AG04449 (cell line): ENCODE data around the gene GTF2IRD1.
A peak's percentile ranks its signal among the peaks of the same experiment; 100 is the strongest.

Experiments used
- CTCF ChIA-PET: fragments of 350-600 bp; formaldehyde crosslinking; extraction: SDS; loops from one replicate; lab custom pipeline; 2021; ENCODE audit warnings: antibody characterized with exemption; lab: Yijun Ruan, JAX
- POLR2A ChIA-PET: fragments of 400-600, 350-600 bp; formaldehyde crosslinking; extraction: SDS; loops from one replicate; lab custom pipeline; 2020; ENCODE audit warnings: antibody characterized with exemption, inconsistent platforms; lab: Yijun Ruan, JAX
- DNase-seq: peaks from one replicate; pipeline ENCODE4 v3.0.0-alpha.2; 2010; ENCODE audit warnings: low read depth, low spot score
- H3K4me3 ChIP-seq: 2 replicates; pipeline ENCODE4 v1.5.1; 2011; ENCODE audit warnings: low read depth, mild to moderate bottlenecking, control low read depth, low read length
- CTCF ChIP-seq: IDR thresholded peaks from one replicate; pipeline ENCODE4 v1.5.1; 2011; ENCODE audit warnings: mild to moderate bottlenecking, moderate library complexity, low read length, control low read depth, inconsistent platforms; ENCODE audit not compliant: insufficient read depth; ENCODE audit errors: missing control alignments

The GTF2IRD1 gene

DNA sequence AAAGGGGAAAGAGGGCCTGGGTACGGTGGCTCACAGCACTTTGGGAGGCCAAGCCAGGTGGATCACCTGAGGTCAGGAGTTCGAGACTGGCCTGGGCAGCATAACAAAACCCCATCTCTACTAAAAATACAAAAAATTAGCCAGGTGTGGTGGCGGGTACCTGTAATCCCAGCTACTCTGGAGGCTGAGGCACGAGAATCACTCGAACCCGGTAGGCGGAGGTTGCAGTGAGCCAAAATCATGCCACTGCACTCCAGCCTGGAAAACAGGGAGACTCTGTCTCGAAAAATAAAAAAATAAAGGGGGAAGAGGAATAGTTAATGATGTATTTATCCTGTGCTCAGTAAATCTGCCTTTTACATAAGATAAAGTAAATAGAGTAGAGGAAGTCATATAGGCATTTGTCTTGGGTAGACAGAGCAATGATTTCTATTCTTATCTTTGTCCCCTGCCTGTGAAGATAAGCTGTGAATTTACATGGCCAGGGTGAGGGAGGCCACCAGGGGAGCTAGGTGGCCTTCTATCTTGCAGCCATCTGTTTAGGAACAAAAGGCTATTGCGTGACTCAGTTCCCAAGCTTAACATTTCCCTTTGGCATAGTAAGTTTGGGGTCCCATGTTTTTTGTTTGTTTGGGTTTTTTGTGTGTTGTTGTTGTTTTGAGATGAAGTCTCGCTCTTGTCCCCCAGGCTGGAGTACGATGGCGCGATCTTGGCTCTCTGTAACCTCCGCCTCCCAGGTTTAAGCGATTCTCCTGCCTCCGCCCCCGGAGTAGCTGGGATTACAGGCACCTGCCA, 130.7 kb downstream of the GTF2IRD1 start:
- TF ChIP-seq CTCF, result no peak
- H3K4me3 ChIP-seq, result no peak overlapping the region
- POLR2A ChIA-PET, result no interaction called here
- CTCF ChIA-PET, result interaction anchor here (1.3 to 2.2 kb wide), 2 partner anchors 9 to 18 kb away, joined by 3 to 10 read pairs; no protein-coding TSS in a partner anchor
- no peak for DNase-seq

- POLR2A ChIA-PET, result no interaction called here
- H3K4me3 ChIP-seq, result no peak overlapping the region
- TF ChIP-seq CTCF, result no peak
- DNase-seq, result no peak
- CTCF ChIA-PET, result interaction anchor here (2.2 kb wide), 1 partner anchor 20 kb away, joined by 10 read pairs; no protein-coding TSS in a partner anchor
These were observed 132.1 kb downstream of the GTF2IRD1 start for GRCh38 chr7:74585844-74586243.

DNA sequence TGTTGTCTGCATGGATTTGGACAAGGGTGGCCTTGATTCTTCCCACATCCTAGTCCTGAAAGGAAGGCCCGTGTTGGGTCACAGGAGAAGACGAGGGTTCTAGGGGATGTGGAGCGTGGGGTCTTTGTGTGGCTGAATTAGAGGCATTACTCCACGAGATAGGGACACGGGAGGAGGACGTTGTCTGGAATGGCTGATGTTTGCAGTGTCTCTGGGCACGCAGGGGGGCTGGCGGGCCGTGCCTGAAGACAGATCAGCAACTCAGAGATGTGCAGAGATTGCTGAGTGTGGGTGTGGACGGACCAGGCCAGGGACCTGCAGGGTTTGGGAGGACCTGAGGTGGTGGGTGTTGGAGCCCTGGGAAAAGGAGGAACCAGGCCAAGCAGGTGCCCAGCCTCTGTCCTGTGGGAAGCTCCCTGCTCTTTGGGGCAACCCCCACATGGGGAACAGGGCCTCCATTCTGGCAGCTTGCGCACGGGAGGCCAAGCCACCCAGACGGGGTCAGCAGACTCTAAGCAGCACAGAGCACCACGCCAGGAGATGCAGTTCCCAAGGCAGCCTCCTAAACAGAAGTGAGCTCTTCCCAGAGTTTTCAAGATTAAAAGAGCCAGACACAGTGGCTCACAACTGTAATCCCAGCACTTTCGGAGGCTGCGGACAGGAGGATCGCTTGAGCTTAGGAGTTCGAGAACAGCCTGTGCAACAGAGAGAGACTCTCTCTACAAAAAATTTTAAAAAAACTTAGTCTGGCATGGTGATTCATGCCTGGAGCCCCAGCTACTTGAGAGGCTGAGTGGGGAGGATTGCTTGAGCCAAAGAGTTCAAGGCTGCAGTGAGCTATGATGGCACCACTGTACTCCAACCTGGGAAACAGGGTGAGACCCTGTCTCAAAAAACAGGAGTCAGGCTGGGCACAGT, 132.8 kb downstream of the GTF2IRD1 start:
- TF ChIP-seq CTCF, result no peak
- CTCF ChIA-PET, result no interaction called here
- H3K4me3 ChIP-seq, result no peak overlapping the region
- no peak for DNase-seq
- POLR2A ChIA-PET, result no interaction called here

DNA sequence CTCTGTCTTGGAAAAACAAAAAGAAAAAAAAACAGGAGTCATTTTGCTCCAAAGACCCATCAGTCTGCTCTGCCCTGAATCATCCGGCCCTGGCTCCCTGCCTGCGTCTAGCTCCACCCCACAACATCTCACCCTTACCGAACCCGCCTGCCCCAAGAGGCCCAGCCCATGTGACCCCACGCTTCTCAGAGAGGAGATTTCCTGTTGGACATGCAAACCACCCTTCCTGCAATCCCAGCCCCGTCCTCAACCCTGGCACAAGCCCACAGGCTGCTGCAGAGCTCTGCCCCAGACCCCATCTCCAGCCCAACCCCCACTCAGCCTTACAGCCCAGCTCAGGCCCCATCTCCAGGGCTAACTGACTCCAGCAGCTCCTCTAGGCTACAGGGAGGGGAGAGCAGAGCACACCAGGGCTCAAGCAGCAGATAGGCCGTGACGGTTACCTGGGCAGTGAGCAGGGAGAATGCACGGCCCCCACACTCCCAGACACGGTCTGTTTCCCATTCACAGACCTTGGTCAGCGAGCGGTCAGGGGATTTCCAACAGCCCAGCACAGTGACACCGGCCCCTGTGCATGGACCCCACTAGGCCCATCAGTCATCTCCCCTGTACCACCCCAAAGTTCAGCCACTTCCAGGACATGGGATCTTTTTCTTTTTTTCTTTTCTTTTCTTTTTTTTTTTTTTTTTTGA, 133.9 kb downstream of the GTF2IRD1 start:
- TF ChIP-seq CTCF, result no peak
- no peak overlapping the region for H3K4me3 ChIP-seq
- ChIA-PET POLR2A (no interaction called here), CTCF (interaction anchor here (1.2 kb wide), 1 partner anchor 21 kb away, joined by 4 read pairs; no protein-coding TSS in a partner anchor)
- peak; percentile 31 for DNase-seq

DNA sequence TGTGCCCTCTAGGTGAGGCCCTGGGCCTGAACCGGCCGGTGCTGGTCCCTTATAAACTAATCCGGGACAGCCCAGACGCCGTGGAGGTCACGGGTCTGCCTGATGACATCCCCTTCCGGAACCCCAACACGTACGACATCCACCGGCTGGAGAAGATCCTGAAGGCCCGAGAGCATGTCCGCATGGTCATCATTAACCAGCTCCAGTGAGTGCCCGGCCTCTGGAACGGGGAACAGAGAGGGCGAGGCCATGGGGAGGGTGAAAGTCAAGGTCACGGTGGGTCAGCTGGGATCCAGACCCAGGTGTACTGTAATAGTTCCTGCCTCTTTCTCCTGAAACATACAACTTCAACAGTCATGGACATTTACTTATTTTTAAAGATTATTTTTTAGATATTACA, 137.1 kb downstream of the GTF2IRD1 start:
- no peak for DNase-seq
- CTCF ChIA-PET, result no interaction called here
- no peak overlapping the region for H3K4me3 ChIP-seq
- POLR2A ChIA-PET, result no interaction called here
- no peak for TF ChIP-seq CTCF

GRCh38 chr7:74598558-74598957, 144.9 kb downstream of the GTF2IRD1 start:
- no peak for DNase-seq
- H3K4me3 ChIP-seq, result no peak overlapping the region
- ChIA-PET CTCF (no interaction called here), POLR2A (no interaction called here)
- TF ChIP-seq CTCF, result no peak
